ENCODE results near the gene LCLAT1.

Gene LCLAT1

GRCh38 chr2:30548386-30548785 lies 101.3 kb downstream of the LCLAT1 start:
- Histone ChIP-seq H3K27ac (ENCODE audit: low read depth, low read length, poor library complexity, severe bottlenecking) (no peak overlapping the region), H3K4me2 (ENCODE audit: low read length) (no peak overlapping the region), H3K9ac (ENCODE audit: low read length) (no peak overlapping the region), H3K9me3 (ENCODE audit: low read length) (no peaks in the 10 kb centered on the region), H2AFZ (ENCODE audit: low read length) (no peak overlapping the region), H3K27me3 (ENCODE audit: insufficient read depth, low read length) (no peaks in the 10 kb centered on the region), H3K9me2 (ENCODE audit: low read depth, low read length) (no peaks in the 10 kb centered on the region), H3K4me3 (ENCODE audit: low read depth, low read length, poor library complexity, severe bottlenecking) (no peak overlapping the region), H3F3A (ENCODE audit: insufficient read depth, low read length) (no peaks in the 10 kb centered on the region), H3K4me1 (ENCODE audit: insufficient read depth, low read length, severe bottlenecking) (no peaks in the 10 kb centered on the region), H3K36me3 (ENCODE audit: insufficient read depth, low read length) (peaks cover 6% of the 10 kb centered on the region), H4K20me1 (ENCODE audit: insufficient read depth, low read length) (no peaks in the 10 kb centered on the region), H3K79me2 (ENCODE audit: insufficient read depth, low read length) (no peaks in the 10 kb centered on the region; the same call in 1 of the 2 replicates)
- no peak for TF ChIP-seq CTCF (IDR thresholded peaks at IDR 0.05; ENCODE audit: low read length)
- TF ChIP-seq EZH2 (IDR thresholded peaks at IDR 0.05; ENCODE audit: borderline replicate concordance, low read length) = no peak

GRCh38 chr2:30549096-30549495 lies 102.0 kb downstream of the LCLAT1 start:
- Histone ChIP-seq H3F3A (ENCODE audit: insufficient read depth, low read length) (no peaks in the 10 kb centered on the region), H2AFZ (ENCODE audit: low read length) (no peak overlapping the region), H3K79me2 (ENCODE audit: insufficient read depth, low read length) (no peaks in the 10 kb centered on the region; the same call in 1 of the 2 replicates), H3K9me2 (ENCODE audit: low read depth, low read length) (no peaks in the 10 kb centered on the region), H3K9me3 (ENCODE audit: low read length) (no peaks in the 10 kb centered on the region), H3K36me3 (ENCODE audit: insufficient read depth, low read length) (peaks cover 6% of the 10 kb centered on the region), H3K27me3 (ENCODE audit: insufficient read depth, low read length) (no peaks in the 10 kb centered on the region), H3K9ac (ENCODE audit: low read length) (no peak overlapping the region), H3K4me3 (ENCODE audit: low read depth, low read length, poor library complexity, severe bottlenecking) (no peak overlapping the region), H3K4me2 (ENCODE audit: low read length) (no peak overlapping the region), H3K4me1 (ENCODE audit: insufficient read depth, low read length, severe bottlenecking) (no peaks in the 10 kb centered on the region), H3K27ac (ENCODE audit: low read depth, low read length, poor library complexity, severe bottlenecking) (no peak overlapping the region), H4K20me1 (ENCODE audit: insufficient read depth, low read length) (no peaks in the 10 kb centered on the region)
- no peak for TF ChIP-seq EZH2 (IDR thresholded peaks at IDR 0.05; ENCODE audit: borderline replicate concordance, low read length)
- TF ChIP-seq CTCF (IDR thresholded peaks at IDR 0.05; ENCODE audit: low read length) = no peak

- Histone ChIP-seq H3K9me3 (ENCODE audit: low read length) (no peaks in the 10 kb centered on the region), H3K4me1 (ENCODE audit: insufficient read depth, low read length, severe bottlenecking) (no peaks in the 10 kb centered on the region), H3K4me2 (ENCODE audit: low read length) (no peak overlapping the region), H3K27ac (ENCODE audit: low read depth, low read length, poor library complexity, severe bottlenecking) (no peak overlapping the region), H3K79me2 (ENCODE audit: insufficient read depth, low read length) (no peaks in the 10 kb centered on the region), H3K4me3 (ENCODE audit: low read depth, low read length, poor library complexity, severe bottlenecking) (no peak overlapping the region), H3K36me3 (ENCODE audit: insufficient read depth, low read length) (peaks cover 5% of the 10 kb centered on the region), H4K20me1 (ENCODE audit: insufficient read depth, low read length) (no peaks in the 10 kb centered on the region), H2AFZ (ENCODE audit: low read length) (no peak overlapping the region), H3K27me3 (ENCODE audit: insufficient read depth, low read length) (no peaks in the 10 kb centered on the region), H3K9me2 (ENCODE audit: low read depth, low read length) (no peaks in the 10 kb centered on the region), H3F3A (ENCODE audit: insufficient read depth, low read length) (no peaks in the 10 kb centered on the region), H3K9ac (ENCODE audit: low read length) (no peak overlapping the region)
- TF ChIP-seq CTCF (IDR thresholded peaks at IDR 0.05; ENCODE audit: low read length) (no peak), EZH2 (IDR thresholded peaks at IDR 0.05; ENCODE audit: borderline replicate concordance, low read length) (no peak)
Measured at GRCh38 chr2:30559544-30560275, 112.7 kb downstream of the LCLAT1 start.

Measured in OCI-LY1 (cell line).